GM18861 (cell line): ENCODE data around the gene STAB2.

Source experiments
- ATAC-seq: cut with Tn5 transposase; IDR thresholded peaks from one replicate; pipeline ENCODE4 v1.9.1; 2021; ENCODE audit not compliant: unreplicated experiment

STAB2 gene

GRCh38 chr12:103578926-103579325, 8.1 kb upstream of the STAB2 start:
- ATAC-seq = no peak

GRCh38 chr12:103580026-103580425, 7.0 kb upstream of the STAB2 start:
- no peak for ATAC-seq

GRCh38 chr12:103583008-103583407, 4.1 kb upstream of the STAB2 start:
- no peak for ATAC-seq

- ATAC-seq = no peak
Observed at GRCh38 chr12:103586132-103586531, 941 bp upstream of the STAB2 start.

- no peak for ATAC-seq
Observed at GRCh38 chr12:103588680-103589079, 1.6 kb downstream of the STAB2 start.

DNA sequence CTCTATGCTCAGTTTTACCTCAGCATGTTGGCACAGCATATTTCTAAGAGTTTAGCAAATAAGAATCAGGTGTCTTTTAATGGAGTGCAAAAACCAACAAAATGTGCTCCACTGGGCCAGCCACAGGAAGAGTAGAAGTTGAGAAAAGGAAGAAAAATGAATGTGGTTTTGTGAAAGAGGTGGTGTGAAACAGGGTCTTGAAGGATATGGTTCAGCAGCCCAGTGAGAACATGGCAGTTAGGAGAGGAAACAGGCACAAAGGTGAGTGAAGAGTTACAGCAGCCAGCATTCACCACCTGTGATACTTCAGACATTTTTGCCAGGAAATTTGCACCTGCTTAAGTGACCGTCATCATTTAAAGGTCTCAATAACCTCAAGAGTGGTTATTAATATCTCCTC, 2.4 kb downstream of the STAB2 start:
- ATAC-seq = no peak

GRCh38 chr12:103590271-103590670, 3.2 kb downstream of the STAB2 start:
- no peak for ATAC-seq

DNA sequence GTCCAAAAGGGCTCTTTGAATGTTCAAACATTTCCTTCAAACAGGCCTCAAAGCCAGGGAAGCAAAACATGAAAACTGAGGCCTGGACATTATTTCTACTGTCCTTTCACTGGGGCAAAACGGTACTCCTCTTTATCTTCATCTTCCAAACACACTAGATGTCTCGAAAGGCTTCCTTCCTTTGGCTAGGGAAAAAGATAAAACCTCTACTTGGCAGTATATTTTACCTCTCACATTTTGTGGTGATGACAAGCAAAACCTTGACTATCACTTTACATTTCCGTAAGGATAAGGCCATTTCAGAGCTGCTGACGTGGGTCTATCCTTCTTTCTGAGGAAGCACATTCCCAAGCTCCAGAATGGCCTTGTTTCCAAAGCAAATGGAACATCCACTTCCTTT, 9.9 kb downstream of the STAB2 start:
- ATAC-seq = no peak

DNA sequence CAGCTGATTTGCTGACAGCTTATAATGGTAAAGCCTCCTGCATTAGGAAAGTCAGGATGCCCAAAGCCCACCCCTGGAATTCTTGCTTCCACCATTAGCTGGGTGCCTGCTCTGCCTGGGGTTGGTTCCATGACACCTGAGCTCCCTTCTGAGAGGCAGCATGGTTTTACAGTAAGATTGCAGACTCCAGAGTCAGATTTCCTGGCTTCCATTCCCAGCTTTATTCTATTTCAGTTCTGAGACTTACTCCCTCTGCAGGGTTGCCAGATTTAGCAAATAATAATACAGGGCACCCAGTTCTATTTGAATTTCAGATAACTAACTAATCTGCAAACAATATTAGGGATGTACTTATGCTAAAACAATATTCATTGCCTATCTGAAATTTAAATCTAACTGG, 12.2 kb downstream of the STAB2 start:
- ATAC-seq = no peak

DNA sequence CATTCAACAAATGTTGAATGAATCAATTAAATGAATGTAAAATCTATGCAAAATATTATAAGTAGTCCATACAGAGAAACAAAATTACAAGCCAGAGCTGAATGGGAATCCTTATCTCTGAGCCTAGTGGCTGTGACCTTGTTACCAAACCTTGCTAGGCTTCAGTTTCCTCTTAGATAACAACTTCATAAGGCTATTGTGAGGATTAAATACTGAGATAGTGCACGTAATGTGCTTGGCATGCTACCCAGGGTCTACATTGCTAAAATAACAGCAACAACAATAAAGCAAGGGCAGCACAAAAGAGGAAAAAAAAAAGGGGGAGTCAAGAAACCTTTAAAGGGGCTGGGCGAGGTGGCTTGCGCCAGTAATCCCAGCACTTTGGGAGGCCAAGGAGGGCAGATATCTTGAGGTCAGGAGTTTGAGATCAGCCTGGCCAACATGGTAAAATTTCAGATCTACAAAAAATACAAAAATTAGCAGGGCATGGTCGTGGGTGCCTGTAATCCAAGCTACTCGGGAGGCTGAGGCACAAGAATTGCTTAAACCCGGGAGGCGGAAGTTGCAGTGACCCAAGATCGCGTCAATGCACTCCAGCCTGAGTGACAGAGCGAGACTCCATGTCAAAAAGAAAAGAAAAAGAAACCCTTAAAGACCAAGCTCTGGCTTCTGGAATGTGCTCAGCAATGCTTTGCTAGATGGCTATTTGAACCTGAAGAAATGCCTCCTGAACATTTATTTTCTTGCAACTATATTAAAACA, 14.1 kb downstream of the STAB2 start:
- ATAC-seq = no peak

DNA sequence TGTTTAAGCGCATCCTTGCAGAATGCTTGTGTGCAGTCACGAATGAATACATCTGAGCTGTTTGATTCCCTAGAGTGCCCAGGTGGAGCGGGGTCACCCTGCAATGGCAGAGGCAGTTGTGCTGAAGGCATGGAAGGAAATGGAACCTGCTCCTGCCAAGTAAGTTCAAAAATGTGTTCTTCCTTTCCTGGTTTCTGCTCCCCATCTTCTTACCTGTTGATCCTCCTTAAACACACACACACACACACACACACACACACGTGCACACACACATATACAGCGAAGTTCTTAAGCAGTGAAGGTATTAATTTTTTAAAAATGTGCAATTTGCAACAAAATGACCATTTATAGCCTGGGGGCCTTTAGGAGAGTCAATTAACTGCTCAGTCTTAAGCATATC, 33.3 kb downstream of the STAB2 start:
- ATAC-seq = no peak

DNA sequence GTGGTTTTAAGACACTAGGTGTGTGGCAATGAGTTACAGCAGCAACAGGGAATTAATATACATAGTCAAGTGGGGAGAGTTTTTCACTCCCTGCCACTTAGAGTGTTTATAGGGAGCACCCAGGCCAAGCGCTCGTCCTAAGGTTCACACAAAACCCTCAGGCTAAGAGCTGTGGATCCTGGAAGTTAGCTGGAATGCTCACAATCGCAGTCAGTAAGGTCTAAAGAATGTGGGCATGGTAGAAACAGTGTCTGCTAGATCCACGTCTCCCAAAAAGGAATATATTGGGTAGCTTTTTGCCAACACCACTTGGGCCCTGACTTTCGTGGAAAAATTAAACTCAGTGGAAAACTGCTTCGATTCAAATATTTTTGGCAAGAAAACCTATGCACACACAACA, 36.6 kb downstream of the STAB2 start:
- no peak for ATAC-seq

GRCh38 chr12:103626498-103626897, 39.4 kb downstream of the STAB2 start:
- no peak for ATAC-seq

DNA sequence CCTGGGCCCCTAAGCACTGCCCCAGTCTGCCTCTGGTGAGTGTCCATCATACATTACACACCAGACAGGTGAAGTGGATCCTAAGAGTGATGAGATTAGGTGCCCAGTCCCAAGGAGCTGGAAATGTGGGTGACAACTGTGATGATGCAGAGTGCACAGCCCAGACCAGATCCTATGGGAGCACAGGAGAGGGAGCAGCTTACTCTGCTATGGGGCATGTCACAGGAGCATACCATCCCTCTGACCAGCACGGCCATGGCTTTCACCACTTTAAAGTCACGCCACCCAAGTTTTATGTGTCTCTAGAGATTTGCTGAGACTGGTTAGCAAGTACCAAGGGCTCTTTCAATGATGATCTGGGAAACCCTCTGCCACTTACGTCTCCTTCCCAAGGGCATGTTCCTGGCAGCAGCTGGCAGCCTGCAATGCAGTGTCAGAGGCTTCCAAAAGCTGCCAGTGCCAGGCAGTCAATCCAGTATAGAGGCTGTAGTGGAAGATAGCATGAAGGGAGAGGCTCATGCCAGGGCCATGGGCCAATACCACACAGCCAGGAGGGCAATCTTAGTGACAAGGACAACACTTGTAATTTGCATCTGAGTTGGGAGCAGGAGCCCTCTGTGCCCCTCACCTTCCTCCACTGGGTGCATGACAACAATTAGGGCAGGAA, 40.2 kb downstream of the STAB2 start:
- no peak for ATAC-seq

GRCh38 chr12:103632554-103633216, 45.6 kb downstream of the STAB2 start:
- ATAC-seq = peak; percentile 86

GRCh38 chr12:103634732-103635131, 47.7 kb downstream of the STAB2 start:
- no peak for ATAC-seq

DNA sequence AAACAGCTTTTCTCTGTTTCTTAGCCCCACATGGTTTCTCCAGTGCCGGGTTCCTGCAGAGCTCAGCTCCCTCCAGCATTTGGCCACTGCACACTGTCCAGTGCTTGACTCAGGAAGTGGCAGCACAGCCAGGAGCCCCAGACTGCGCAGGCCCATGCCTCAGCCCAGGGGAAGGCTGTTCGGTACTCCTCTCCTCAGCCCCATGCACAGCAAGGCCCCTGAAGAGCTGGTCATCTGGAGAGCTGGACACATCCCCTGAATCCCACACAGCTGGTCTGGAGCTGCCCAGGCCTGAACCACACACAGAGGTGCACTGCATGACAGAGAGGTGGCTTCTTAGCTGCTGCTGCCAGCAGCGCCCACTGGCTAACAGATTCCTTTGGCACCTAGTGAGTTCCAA, 48.3 kb downstream of the STAB2 start:
- no peak for ATAC-seq

DNA sequence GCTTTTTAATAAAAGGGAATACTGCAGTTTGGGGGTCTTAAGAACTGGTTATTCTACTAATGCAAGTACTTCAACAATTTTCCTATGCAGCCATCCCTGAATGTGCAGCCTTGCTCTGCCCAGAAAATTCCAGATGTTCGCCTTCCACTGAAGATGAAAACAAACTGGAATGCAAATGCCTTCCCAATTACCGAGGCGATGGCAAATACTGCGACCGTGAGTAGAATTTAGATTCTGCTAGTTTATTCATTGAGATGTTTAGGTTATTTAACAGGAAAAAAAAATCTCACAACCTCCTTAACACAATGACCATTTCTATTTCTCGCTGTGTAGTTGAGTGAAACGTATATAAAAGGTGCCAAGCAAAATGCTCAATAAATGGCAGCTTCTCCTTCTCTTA, 49.9 kb downstream of the STAB2 start:
- no peak for ATAC-seq

DNA sequence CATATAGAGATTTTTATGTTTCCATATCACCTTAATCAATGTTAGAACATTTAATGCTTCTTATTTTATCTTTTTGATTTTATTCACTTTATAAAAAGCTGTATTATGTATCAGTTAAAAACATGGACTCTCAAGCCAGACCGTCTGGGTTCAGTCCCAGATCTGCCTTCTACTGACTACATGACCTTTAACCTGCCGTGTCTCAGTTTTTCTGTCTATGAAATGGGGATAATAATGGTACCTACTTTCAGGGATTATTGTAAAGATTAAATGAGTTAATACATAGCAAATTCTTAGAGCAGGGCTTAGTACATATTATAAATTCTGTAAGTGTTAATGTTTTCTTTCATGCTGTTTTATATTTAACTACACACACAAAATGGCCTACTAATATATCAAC, 50.4 kb downstream of the STAB2 start:
- no peak for ATAC-seq

GRCh38 chr12:103639983-103640382, 52.9 kb downstream of the STAB2 start:
- ATAC-seq = no peak

GRCh38 chr12:103640410-103640809, 53.3 kb downstream of the STAB2 start:
- ATAC-seq = no peak

- ATAC-seq = no peak
Observed at GRCh38 chr12:103640831-103641230, 53.8 kb downstream of the STAB2 start.
